ACC112 (cell line): ENCODE results near the gene WASF2.

Experiments
- H2AFZ ChIP-seq: fragments of 200-600 bp; sonication (generic); one replicate; pipeline ENCODE4 v1.6.0; 2017; ENCODE audit warnings: antibody characterized with exemption, low read length; ENCODE audit not compliant: unreplicated experiment
- H3K27ac ChIP-seq: fragments of 200-600 bp; sonication (generic); 2 replicates; pipeline ENCODE4 v1.5.1; 2014; ENCODE audit warnings: low read depth, mild to moderate bottlenecking, antibody characterized with exemption, low read length, moderate library complexity
- H3K27me3 ChIP-seq: fragments of 200-600 bp; sonication (generic); 2 replicates; pipeline ENCODE4 v1.6.1; 2014; ENCODE audit warnings: mild to moderate bottlenecking, antibody characterized with exemption, low read length, moderate library complexity, mixed read lengths; ENCODE audit not compliant: insufficient read depth
- H3K36me3 ChIP-seq: fragments of 200-600 bp; sonication (generic); 2 replicates; pipeline ENCODE4 v1.6.1; 2016; ENCODE audit warnings: mild to moderate bottlenecking, antibody characterized with exemption, low read length, moderate library complexity, mixed read lengths; ENCODE audit not compliant: insufficient read depth
- H3K4me1 ChIP-seq: fragments of 200-600 bp; sonication (generic); one replicate; pipeline ENCODE4 v1.6.1; 2016; ENCODE audit warnings: low read length, mixed read lengths; ENCODE audit not compliant: insufficient read depth, unreplicated experiment, control insufficient read depth
- H3K4me3 ChIP-seq: fragments of 200-600 bp; sonication (generic); 2 replicates; pipeline ENCODE4 v1.5.1; 2014; ENCODE audit warnings: mild to moderate bottlenecking, low read depth, low read length
- H3K79me2 ChIP-seq: fragments of 200-600 bp; sonication (generic); one replicate; pipeline ENCODE4 v1.6.0; 2016; ENCODE audit warnings: low read length; ENCODE audit not compliant: control insufficient read depth, unreplicated experiment, insufficient read depth

Gene WASF2

DNA sequence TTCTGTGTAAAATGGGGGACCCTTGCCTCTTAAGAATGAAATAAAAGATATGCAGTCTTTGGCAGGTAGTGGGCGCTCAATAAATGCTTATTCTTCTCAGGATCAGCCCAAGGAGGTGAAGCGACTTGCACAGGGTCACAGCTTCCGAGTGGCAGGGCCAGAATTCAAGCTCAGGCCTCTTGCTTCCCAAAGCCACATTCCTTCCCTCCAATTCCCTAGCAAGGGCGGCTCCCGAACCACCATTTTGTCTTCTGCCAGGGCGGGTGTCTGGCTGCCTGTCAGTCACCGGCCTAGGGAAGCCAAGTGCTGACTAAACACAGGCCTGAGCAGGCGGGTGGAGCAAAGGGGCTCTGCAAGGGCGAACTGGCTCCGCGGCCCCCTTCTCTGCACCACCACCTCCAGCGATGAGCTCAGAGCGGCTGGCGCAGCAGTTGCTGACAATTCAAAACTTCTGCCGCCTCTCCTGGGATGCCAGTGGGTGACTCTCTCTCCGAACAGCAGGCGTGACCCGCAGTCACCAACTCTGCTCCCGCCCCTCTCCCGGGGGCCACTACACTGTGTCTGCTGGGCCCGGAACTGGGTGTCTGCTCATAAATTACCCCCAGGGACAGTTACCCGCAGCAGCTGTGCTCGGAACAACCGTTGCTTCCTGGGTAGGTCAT, 86.8 kb downstream of the WASF2 start:
- H2AFZ ChIP-seq: no peak overlapping the region
- H3K27me3 ChIP-seq: no peaks in the 10 kb centered on the region
- H3K4me1 ChIP-seq: peaks cover 25% of the 10 kb centered on the region
- H3K79me2 ChIP-seq: no peaks in the 10 kb centered on the region
- H3K4me3 ChIP-seq: no peak overlapping the region
- peak overlapping the region; percentile 30 for H3K27ac ChIP-seq
- H3K36me3 ChIP-seq: no peaks in the 10 kb centered on the region

DNA sequence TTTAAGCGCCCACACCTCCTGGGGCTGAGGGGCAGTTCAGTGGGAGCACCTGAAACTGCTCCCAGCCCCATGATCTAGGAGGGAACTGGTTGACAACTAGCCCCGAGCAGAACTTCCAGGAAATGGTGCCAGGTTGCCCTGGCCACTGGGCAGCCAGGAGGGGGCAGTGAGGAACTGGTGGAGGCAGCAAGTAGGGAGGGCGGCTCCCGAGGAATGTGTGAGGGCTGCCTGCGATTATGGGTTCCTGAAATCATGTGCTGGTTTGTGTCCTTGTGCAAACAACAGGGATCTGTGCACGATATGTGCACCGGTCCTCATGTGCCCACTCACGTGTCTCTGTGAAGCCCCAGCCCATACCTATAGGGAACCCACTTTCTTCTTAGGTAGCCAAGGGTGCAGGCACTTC, 87.6 kb downstream of the WASF2 start:
- H3K4me3 ChIP-seq: no peak overlapping the region
- peaks cover 25% of the 10 kb centered on the region for H3K4me1 ChIP-seq
- H3K27ac ChIP-seq: 0 out of 2 replicates have a peak overlapping the region, but pooled peaks have one; percentile 30
- H3K36me3 ChIP-seq: no peaks in the 10 kb centered on the region
- no peaks in the 10 kb centered on the region for H3K79me2 ChIP-seq
- H2AFZ ChIP-seq: no peak overlapping the region
- no peaks in the 10 kb centered on the region for H3K27me3 ChIP-seq

DNA sequence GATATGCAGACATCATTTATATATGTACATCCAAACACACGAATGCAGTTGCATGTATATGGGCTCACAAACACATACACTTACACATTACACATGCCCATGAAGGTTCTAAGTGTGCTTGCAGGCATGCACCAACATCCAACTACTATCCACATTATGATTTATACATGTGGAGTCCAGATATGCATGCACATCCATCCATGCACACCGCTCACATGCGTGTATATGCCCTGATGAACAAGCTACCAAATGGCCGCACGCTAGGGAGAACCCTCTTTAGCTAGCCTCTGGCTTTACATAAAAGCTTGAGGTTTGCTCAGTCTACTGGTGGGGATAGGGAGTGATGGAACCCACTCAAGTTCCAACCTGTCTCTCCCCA, 89.0 kb downstream of the WASF2 start:
- Histone ChIP-seq H3K4me3 (no peak overlapping the region), H2AFZ (no peak overlapping the region), H3K79me2 (no peaks in the 10 kb centered on the region), H3K4me1 (peaks cover 25% of the 10 kb centered on the region), H3K36me3 (no peaks in the 10 kb centered on the region), H3K27ac (no peak overlapping the region), H3K27me3 (no peaks in the 10 kb centered on the region)

DNA sequence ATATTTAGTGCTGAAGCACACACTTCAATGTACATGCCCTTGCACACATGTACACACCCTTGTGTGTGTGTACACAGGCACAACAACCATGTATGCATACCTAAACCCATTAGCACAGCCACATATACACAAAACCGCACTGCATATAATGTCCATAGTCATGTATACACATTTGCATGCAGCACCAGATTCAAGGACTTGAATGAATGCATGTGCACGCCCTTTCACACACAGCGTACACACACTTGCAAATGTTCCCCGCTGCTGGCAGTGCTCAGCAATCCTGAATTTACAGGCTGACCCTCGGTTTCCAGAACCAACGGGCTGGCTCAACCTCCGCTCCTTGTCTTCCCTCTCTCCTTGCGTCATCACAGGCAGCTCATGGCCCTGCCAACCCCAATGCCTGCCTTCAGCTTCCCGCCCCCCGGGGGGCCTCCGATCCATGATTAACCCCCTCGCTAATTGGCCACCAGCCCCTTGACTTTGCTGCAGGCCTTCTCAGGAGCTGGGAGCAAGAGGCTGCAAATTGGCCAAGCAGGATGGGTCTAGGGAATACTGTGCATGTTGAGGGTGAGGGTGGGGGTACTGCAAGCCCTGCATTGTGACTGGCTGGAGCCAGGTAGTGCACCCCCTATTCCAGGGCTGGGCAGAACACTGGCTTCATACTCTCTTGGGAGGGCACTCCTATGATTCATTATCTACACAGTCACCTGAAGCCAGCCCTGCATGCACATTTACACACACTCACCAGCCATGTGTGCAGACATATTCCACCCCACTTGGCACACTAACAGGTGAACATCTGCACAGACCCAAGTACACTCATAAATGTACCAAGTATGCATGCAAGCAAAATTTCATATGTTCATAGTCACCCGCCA, 89.6 kb downstream of the WASF2 start:
- Histone ChIP-seq H3K27ac (no peak overlapping the region), H2AFZ (no peak overlapping the region), H3K79me2 (no peaks in the 10 kb centered on the region), H3K36me3 (no peaks in the 10 kb centered on the region), H3K4me3 (no peak overlapping the region), H3K4me1 (peaks cover 25% of the 10 kb centered on the region), H3K27me3 (no peaks in the 10 kb centered on the region)

DNA sequence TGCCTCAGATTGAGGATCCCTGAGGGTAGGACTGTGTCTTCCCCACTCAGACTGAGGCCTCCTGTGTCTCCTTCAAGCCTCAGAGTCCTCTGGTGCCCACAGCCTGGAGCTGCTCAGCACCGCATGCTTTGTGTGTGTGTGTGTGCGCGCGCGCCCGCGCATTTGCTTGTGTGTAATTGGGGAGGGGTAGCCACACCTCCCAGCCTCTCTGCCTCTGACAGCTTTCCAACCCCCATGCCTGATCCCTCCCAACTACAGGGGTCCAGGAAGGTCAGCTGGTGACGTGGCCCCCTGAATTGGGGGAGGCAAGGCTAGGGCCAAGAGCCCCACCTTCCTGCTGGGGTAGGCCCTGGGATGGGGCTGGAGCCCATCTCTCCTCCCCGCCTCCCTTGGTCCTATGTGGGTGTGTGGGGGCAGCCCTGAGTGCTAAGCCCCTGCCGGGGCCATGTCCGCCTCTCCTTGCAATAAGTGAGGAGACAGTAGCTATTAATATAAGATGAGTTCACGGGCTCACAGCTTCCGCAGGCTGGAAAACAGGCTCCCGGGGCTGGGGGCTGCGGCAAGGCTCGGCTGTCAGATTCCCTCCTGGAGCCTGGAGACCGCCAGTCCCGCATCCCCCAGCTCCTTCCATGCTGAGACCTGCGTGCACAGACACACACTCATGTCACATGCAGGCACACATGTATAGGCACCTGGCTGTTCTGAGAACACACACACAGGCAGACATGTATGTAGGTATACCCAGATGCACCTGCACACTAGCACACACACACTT, 90.5 kb downstream of the WASF2 start:
- no peaks in the 10 kb centered on the region for H3K36me3 ChIP-seq
- no peak overlapping the region for H2AFZ ChIP-seq
- no peak overlapping the region for H3K4me3 ChIP-seq
- H3K79me2 ChIP-seq: no peaks in the 10 kb centered on the region
- H3K27ac ChIP-seq: no peak overlapping the region
- no peaks in the 10 kb centered on the region for H3K27me3 ChIP-seq
- H3K4me1 ChIP-seq: peaks cover 26% of the 10 kb centered on the region

DNA sequence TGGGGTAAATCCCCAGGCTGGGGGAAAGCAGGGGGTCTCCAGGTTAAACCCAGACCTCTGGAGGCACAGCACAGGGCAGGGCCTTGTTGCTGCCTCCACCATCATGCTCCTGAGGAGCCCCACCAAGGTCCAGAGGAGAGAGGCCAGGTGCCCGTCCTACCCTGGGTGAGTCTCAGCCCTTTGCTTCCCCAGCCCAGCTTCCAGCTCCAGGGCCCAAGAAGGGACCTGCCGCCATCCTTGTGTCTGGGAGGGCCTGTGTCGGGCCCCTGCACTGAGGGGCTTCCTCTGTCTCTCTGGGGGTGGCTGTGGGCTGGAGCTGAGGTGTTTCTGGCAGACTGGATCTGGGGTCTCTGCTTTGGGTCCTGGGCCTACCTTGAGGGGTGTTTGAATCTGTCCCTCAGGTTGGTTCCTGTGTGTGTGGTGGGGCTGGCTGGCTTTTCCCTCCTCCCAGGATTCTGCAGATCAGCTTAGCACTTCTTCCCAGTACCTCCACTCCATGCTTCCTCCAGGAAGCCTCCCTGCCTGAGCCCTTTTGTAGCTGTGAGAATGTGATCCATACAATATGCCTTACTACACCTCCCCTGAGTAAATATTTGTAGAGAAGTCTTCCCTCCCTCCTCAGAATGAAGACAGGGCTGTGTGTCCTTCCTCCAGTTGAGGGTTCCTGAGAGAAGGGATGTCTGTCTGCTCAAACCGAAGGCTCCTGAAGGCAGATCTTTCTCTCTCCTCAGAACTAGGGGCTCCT, 91.4 kb downstream of the WASF2 start:
- H3K27ac ChIP-seq: no peak overlapping the region
- peaks cover 2% of the 10 kb centered on the region for H3K79me2 ChIP-seq
- no peak overlapping the region for H3K4me3 ChIP-seq
- no peak overlapping the region for H2AFZ ChIP-seq
- H3K36me3 ChIP-seq: no peaks in the 10 kb centered on the region
- no peaks in the 10 kb centered on the region for H3K27me3 ChIP-seq
- peaks cover 21% of the 10 kb centered on the region for H3K4me1 ChIP-seq

DNA sequence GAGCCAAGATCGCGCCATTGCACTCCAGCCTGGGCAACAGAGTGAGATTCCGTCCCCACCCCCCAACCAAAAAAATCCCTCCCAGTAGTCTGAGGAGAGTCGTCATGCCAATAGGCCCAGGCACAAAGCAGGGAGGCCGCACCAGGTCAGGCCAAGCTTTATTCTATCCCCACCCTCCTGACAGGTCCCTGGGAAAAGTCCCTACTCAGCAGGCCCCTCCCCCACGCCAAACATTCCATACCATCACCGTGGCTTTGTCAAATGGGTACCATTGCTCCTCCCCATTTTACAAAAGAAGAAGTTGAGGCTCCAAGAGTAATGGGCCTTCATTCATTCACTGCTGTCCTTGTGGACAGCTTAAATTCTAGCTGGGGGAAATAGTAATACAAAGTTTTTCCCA, 92.2 kb downstream of the WASF2 start:
- no peaks in the 10 kb centered on the region for H3K27me3 ChIP-seq
- H3K4me1 ChIP-seq: peaks cover 19% of the 10 kb centered on the region
- no peak overlapping the region for H3K27ac ChIP-seq
- H3K79me2 ChIP-seq: peaks cover 10% of the 10 kb centered on the region
- no peak overlapping the region for H2AFZ ChIP-seq
- no peak overlapping the region for H3K4me3 ChIP-seq
- H3K36me3 ChIP-seq: no peaks in the 10 kb centered on the region

DNA sequence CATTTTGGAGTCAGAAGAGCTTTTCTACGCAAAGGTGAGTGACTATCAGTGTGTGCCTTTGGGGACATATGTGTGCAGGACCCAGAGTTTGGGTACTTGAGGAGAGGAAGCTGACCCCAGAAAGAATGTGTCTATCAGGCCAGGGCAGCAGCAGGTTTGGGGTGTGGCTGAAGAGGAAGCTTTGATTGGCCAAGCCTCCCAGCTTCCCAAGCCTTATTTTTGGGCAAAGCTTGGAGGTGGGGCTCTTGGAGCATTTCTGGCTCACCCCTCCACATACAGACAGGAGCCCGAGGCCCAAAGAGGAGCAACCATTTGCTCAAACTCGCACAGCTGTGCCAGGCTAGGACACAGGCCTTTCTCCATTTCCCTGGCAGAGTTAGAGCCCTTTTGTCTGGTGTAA, 92.9 kb downstream of the WASF2 start:
- Histone ChIP-seq H3K79me2 (peaks cover 12% of the 10 kb centered on the region), H3K36me3 (no peaks in the 10 kb centered on the region), H3K27ac (no peak overlapping the region), H3K4me1 (peaks cover 15% of the 10 kb centered on the region), H2AFZ (no peak overlapping the region), H3K27me3 (no peaks in the 10 kb centered on the region), H3K4me3 (no peak overlapping the region)

DNA sequence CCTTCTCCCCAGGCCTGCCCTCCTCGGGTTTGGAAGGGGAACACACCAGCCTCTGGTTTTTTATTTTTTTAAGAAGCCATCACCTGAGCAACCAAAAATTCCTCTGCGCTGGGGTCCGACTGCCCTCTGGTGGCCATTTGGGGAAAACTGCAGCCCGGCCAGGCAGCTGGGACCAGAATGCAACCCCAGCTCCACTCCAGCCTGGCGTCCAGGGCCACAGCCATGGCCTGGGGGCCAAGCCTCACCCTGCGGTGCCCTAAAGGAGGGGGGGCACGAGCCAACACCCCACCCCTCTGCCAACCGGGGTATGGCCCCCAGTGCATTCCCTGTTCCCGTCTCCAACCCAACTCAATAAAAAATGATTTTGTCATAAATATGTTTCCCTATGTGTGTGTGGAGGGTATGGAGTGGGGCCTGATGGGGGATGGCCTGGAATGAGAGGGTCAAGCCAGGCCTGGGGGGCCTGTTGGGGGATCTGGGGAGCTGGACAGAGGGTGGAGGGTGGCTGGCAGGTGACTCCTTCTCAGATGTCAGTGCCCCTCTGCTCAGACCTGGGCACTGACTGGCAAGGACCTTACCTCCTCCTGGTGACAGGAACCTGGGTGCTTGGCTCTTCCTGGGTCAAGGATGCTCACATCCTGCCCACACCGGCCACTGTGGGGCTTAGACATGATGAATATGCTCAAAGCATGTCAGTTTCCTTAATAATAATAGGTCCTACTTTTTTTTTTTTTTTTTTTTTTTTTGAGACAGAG, 94.3 kb downstream of the WASF2 start:
- Histone ChIP-seq H3K4me3 (no peak overlapping the region), H2AFZ (no peak overlapping the region), H3K4me1 (peaks cover 24% of the 10 kb centered on the region), H3K36me3 (no peaks in the 10 kb centered on the region), H3K27me3 (no peaks in the 10 kb centered on the region), H3K79me2 (peaks cover 12% of the 10 kb centered on the region), H3K27ac (peak overlapping the region; percentile 4; the same call in 1 of the 2 replicates)
